ENCODE data around the gene LRRC4C.

Gene LRRC4C

GRCh38 chr11:41246399-41246745 is 213.1 kb downstream of the LRRC4C start:
- DNase-seq, result no peak

- no peak for DNase-seq
Observed at GRCh38 chr11:41245704-41246398, 213.6 kb downstream of the LRRC4C start.

GRCh38 chr11:41245184-41245583 is 214.3 kb downstream of the LRRC4C start:
- no peak for DNase-seq

GRCh38 chr11:41237382-41237781 is 222.1 kb downstream of the LRRC4C start:
- no peak for DNase-seq

- DNase-seq, result no peak
Observed at GRCh38 chr11:41235668-41236067, 223.8 kb downstream of the LRRC4C start.

GRCh38 chr11:41225856-41226633 is 233.4 kb downstream of the LRRC4C start:
- no peak for DNase-seq

- DNase-seq, result no peak
Observed at GRCh38 chr11:41222236-41222635, 237.2 kb downstream of the LRRC4C start.

- no peak for DNase-seq
Observed at GRCh38 chr11:41206388-41206787, 253.1 kb downstream of the LRRC4C start.

GRCh38 chr11:41201156-41201555 is 258.3 kb downstream of the LRRC4C start:
- DNase-seq, result peak in 1 of 2 experiments; percentile 21

GRCh38 chr11:41190437-41191082 is 268.9 kb downstream of the LRRC4C start:
- no peak for DNase-seq

- no peak for DNase-seq
Observed at GRCh38 chr11:41189701-41190436, 269.6 kb downstream of the LRRC4C start.

- DNase-seq, result no peak
Observed at GRCh38 chr11:41177791-41178190, 281.7 kb downstream of the LRRC4C start.

- no peak for DNase-seq
Observed at GRCh38 chr11:41175304-41175972, 284.0 kb downstream of the LRRC4C start.

GRCh38 chr11:41146326-41146725 is 313.1 kb downstream of the LRRC4C start:
- no peak for DNase-seq

GRCh38 chr11:41145420-41145819 is 314.0 kb downstream of the LRRC4C start:
- no peak for DNase-seq

- DNase-seq, result no peak
Observed at GRCh38 chr11:41134971-41135370, 324.5 kb downstream of the LRRC4C start.

GRCh38 chr11:41133023-41133422 is 326.4 kb downstream of the LRRC4C start:
- no peak for DNase-seq

GRCh38 chr11:41121600-41121999 is 337.9 kb downstream of the LRRC4C start:
- DNase-seq, result no peak

- no peak for DNase-seq
Observed at GRCh38 chr11:41119484-41119883, 340.0 kb downstream of the LRRC4C start.

- no peak for DNase-seq
Observed at GRCh38 chr11:41118521-41118920, 340.9 kb downstream of the LRRC4C start.

- DNase-seq, result no peak
Observed at GRCh38 chr11:41116970-41117369, 342.5 kb downstream of the LRRC4C start.

GRCh38 chr11:41115066-41115465 is 344.4 kb downstream of the LRRC4C start:
- DNase-seq, result no peak

GRCh38 chr11:41113160-41113559 is 346.3 kb downstream of the LRRC4C start:
- no peak for DNase-seq

Data from NCI-H524 (cell line).